GM23338 (cell line): ENCODE measurements around the gene FHL1.

Experiments used
- EZH2 ChIP-seq: fragments of 200-600 bp; sonication (generic); IDR thresholded peaks from one replicate; pipeline ENCODE4 v1.8.0; 2017; ENCODE audit warnings: antibody characterized with exemption, mild to moderate bottlenecking, low read depth; ENCODE audit not compliant: unreplicated experiment
- EZH2phosphoT487 ChIP-seq: fragments of 200-600 bp; sonication (generic); IDR thresholded peaks from one replicate; pipeline ENCODE4 v1.8.1; 2018; ENCODE audit warnings: antibody characterized with exemption; ENCODE audit not compliant: unreplicated experiment
- POLR2AphosphoS5 ChIP-seq: IDR thresholded peaks from 2 replicates; pipeline ENCODE4 v1.6.1; 2016; ENCODE audit warnings: antibody characterized with exemption, low read depth
- TF ChIP-seq, protein P1 (sequence below), 2 experiments: fragments of 200-600 bp in 1 of 2; sonication (generic) in 1 of 2; conservative IDR thresholded peaks; 2 replicates each; pipeline versions ENCODE4 v1.5.1 to v1.6.1; 2016 to 2017; ENCODE audit warnings: antibody characterized with exemption in 2 of 2, low read depth in 2 of 2, mild to moderate bottlenecking in 2 of 2, moderate library complexity in 1 of 2

DNA sequence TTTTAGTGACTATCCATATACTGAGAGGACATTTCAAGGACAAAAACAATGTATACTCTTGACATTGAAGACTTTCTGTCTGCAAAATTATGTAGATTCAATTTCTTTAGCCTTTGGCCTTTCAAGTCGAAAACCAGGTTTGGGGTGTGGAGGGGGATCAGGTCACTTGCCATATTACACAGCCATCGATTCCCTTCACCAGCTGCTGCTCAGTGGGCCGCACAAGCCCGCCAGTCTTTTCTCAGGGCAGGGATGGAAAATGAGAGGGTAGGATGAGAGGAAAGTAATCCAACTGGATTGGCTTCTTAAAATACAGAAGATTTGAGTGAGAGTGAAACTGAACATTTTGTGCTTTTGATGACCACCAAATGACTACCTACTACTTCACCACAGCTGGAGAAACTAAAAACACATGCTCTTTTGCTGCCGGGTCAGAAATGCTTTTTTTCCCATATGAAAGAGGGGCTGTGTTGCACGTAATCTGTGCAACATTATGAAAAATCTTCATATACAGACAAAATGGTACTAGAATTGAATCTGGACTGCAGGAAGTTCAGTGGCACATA lies 51.4 kb downstream of the FHL1 start:
- TF ChIP-seq, protein P1, sequence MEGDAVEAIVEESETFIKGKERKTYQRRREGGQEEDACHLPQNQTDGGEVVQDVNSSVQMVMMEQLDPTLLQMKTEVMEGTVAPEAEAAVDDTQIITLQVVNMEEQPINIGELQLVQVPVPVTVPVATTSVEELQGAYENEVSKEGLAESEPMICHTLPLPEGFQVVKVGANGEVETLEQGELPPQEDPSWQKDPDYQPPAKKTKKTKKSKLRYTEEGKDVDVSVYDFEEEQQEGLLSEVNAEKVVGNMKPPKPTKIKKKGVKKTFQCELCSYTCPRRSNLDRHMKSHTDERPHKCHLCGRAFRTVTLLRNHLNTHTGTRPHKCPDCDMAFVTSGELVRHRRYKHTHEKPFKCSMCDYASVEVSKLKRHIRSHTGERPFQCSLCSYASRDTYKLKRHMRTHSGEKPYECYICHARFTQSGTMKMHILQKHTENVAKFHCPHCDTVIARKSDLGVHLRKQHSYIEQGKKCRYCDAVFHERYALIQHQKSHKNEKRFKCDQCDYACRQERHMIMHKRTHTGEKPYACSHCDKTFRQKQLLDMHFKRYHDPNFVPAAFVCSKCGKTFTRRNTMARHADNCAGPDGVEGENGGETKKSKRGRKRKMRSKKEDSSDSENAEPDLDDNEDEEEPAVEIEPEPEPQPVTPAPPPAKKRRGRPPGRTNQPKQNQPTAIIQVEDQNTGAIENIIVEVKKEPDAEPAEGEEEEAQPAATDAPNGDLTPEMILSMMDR (conservative IDR thresholded peaks at IDR 0.05; ENCODE audit: low read depth in 2 of 2): no peak
- TF ChIP-seq EZH2 (no peak), EZH2phosphoT487 (no peak), POLR2AphosphoS5 (no peak)
